Keratinocyte (primary cell): ENCODE results near the gene PATZ1.

Experiments used
- EZH2 ChIP-seq: IDR thresholded peaks from one replicate; pipeline ENCODE4 v1.6.1; 2012; ENCODE audit warnings: inconsistent platforms, mild to moderate bottlenecking, low read length, moderate library complexity
- TF ChIP-seq, protein P1 (sequence below), 3 experiments: IDR thresholded peaks in 1 of 3; conservative IDR thresholded peaks in 1 of 3; optimal IDR thresholded peaks in 1 of 3; 2 replicates in 2 of 3; 3 replicates in 1 of 3; pipeline versions ENCODE3 to v1.5.1; 2011; ENCODE audit warnings: low read length in 3 of 3, mild to moderate bottlenecking in 3 of 3, moderate library complexity in 2 of 3, control low read depth in 1 of 3, inconsistent platforms in 1 of 3; ENCODE audit not compliant: insufficient read depth in 2 of 3; ENCODE audit errors: extremely low read depth in 1 of 3

GRCh38 chr22:31295360-31295759, 50.8 kb downstream of the PATZ1 start:
- TF ChIP-seq, protein P1, sequence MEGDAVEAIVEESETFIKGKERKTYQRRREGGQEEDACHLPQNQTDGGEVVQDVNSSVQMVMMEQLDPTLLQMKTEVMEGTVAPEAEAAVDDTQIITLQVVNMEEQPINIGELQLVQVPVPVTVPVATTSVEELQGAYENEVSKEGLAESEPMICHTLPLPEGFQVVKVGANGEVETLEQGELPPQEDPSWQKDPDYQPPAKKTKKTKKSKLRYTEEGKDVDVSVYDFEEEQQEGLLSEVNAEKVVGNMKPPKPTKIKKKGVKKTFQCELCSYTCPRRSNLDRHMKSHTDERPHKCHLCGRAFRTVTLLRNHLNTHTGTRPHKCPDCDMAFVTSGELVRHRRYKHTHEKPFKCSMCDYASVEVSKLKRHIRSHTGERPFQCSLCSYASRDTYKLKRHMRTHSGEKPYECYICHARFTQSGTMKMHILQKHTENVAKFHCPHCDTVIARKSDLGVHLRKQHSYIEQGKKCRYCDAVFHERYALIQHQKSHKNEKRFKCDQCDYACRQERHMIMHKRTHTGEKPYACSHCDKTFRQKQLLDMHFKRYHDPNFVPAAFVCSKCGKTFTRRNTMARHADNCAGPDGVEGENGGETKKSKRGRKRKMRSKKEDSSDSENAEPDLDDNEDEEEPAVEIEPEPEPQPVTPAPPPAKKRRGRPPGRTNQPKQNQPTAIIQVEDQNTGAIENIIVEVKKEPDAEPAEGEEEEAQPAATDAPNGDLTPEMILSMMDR (optimal IDR thresholded peaks at IDR 0.05 in 1 of 3, IDR thresholded peaks at IDR 0.05 in 1 of 3, conservative IDR thresholded peaks at IDR 0.05 in 1 of 3; ENCODE audit: extremely low read depth in 1 of 3, insufficient read depth in 2 of 3, low read length in 3 of 3) = no peak
- TF ChIP-seq EZH2 = no peak
